ENCODE data around the gene CROCC2.

Gene CROCC2

DNA sequence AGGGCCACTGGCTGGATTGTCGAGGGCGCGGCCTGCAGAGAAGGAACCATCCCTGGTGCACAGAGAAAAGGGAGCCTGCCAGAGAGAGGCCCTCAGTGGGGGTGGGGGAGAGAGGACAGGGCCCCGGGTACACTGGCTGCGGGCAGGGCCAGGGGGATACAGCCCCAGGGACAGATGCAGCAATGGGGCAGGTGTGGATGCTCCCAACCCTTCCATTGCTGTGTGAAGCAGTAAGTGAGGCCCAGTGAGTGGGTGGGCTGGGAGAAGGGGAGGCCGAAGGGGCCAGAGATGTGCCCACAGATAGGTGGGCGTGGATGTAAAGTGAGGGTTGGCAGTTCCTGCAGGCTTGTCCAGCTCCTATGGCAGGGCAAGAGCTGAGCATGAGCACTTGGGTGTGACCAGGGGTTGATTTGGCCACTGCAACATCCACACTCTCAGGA lies 30.1 kb upstream of the CROCC2 start:
- no peak for DNase-seq

GRCh38 chr2:240876475-240877251 lies 29.5 kb upstream of the CROCC2 start:
- DNase-seq: no peak

DNA sequence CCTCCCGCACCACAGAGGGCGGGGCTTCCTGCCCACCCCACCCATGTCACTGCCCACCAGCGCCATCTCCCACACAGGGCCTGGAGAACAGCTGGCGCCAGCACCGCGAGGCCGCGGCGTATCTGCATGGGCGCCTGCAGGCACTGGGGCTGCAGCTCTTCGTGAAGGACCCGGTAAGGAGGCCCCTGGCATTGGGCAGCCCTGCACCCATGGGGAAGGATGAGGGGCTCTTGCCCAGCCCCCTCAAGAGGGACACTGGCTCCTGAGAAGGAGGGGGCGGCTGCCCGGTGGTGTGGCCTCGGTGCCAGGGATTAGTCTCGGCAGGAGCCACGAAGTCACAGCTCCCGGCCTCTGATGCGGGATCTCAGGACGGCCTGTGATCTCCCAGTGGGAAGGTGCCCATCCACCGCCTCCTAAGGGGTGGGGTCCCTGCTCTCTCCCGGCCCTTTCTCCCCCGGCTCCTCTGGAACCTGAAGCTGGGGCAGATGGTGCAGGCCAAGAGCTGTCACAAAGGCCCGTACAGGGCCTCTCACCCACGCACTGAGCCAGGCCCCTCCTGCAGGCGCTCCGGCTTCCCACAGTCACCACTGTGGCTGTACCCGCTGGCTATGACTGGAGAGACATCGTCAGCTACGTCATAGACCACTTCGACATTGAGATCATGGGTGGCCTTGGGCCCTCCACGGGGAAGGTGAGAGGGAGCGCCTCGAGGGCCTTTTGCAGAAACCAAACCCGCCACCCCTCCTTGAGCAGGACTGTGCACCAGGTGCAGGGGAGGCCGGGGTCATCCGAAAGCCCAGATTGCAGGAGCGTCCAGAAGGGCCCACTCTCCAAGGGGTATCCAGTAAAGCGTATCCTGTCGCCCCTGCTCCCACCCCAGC lies 28.4 kb upstream of the CROCC2 start:
- DNase-seq: no peak

GRCh38 chr2:240878341-240878936 lies 27.7 kb upstream of the CROCC2 start:
- DNase-seq: no peak

- DNase-seq: no peak
Observed at GRCh38 chr2:240879105-240879504, 27.0 kb upstream of the CROCC2 start.

- DNase-seq: no peak
Observed at GRCh38 chr2:240881913-240882312, 24.2 kb upstream of the CROCC2 start.

- no peak for DNase-seq
Observed at GRCh38 chr2:240884221-240884620, 21.9 kb upstream of the CROCC2 start.

DNA sequence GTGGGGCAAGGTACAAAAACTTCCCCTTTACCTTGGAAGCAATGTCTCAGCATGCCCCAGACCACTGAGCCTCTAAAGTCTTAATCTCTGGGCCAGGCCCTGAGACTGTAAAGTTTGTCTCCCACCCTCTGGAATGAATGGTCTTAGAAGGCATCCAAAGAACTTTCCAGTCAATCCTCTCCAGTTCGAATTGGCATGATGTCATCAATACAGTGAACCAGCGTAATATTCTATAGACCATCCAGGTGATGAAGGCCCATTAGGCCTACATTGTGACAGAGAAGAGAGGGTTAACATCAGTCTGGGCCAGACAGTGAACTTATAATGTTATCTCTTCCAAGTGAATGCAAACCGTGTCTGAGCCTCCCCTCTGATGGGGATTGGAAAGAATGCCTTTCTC lies 21.4 kb upstream of the CROCC2 start:
- no peak for DNase-seq

GRCh38 chr2:240885566-240885965 lies 20.6 kb upstream of the CROCC2 start:
- no peak for DNase-seq

- no peak for DNase-seq
Observed at GRCh38 chr2:240886023-240886565, 20.0 kb upstream of the CROCC2 start.

GRCh38 chr2:240886678-240887609 lies 19.2 kb upstream of the CROCC2 start:
- no peak for DNase-seq

DNA sequence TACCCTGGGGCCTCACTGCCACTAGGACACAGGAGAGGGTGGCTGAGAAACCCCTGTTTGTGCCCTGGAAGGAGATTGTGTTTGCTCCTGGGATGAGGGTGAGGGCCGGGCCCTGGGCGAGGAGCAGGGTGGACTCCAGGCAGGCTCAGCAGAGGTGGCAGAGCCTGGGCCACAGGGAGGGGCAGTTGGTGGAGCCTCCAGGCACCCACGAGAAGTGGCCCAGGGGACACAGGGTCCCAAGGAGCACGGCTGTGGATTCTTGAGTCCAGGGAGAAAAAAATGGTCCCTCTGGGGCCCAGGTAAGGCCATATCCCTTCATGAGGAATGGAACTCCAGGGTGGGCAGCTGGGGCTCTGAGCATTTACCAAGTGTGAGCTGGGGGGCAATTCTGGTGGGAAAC lies 18.5 kb upstream of the CROCC2 start:
- DNase-seq: no peak

- DNase-seq: no peak
Observed at GRCh38 chr2:240888130-240888889, 17.8 kb upstream of the CROCC2 start.

GRCh38 chr2:240888890-240889573 lies 17.1 kb upstream of the CROCC2 start:
- no peak for DNase-seq

- DNase-seq: no peak
Observed at GRCh38 chr2:240889601-240890560, 16.3 kb upstream of the CROCC2 start.

- DNase-seq: no peak
Observed at GRCh38 chr2:240890691-240891090, 15.4 kb upstream of the CROCC2 start.

DNA sequence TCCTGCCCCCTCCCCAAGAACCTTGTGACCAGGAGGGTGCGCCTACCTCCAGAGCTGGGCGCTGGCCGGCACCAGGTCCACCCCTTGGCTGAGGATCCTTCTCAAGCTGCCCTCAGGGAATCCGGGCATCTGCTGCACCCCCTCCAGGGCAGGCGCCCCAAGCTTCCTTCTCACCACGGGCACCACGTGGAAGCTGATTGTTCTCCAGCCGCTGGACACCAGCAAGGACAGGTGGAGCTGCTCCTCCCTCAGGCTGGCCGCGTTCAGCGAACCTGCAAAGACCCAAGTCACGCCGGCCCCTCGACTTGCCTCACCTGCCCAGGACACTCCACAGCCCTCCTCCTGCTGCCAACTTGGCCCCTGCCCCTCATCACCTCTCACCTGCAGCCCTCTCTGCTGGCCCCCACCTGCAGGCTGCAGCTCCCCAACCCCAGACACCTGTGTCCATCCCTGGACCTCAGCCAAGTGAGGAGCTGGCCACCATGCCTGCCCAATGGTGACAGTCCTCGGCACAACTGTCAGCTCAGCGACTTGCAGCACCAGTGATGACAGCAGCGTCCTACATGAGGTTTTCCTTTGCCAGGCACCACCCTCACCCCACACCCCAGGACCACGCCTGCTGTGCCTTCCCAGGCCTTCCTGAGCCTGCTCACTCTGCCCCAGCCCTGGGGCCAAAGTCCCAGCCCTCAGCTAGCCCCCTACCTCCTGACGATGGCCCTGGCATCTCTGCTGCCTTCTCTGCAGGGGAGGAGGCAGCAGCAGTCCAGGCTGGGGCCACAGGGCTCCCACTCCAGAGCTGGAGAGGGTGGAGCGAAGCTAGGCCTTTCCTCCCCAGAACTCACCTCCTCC lies 14.4 kb upstream of the CROCC2 start:
- DNase-seq: no peak

DNA sequence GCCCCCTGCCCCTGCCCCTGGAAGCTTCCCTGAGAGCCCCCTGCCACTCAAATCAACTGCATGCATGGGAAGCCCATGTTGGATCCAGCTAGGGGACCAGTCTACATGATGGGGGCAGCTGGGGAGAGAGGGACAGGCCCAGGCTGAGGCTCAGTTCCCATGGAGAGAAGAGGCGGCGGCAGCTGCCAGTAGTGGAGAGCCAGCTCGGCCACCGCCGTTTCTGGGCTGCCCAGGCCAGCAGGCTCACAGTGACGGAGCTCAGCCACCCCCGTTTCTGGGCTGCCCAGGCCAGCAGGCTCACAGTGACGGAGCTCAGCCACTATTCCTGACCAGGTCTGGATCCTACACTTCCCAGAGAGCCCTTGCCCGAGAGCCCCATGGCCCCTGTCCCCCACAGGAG lies 13.8 kb upstream of the CROCC2 start:
- DNase-seq: no peak

- no peak for DNase-seq
Observed at GRCh38 chr2:240892925-240893324, 13.2 kb upstream of the CROCC2 start.

All from EL (cell line).